GM12892 (cell line): ENCODE data around the gene MCC.

Experiments
- POLR2A ChIP-seq: IDR thresholded peaks from 2 replicates; pipeline ENCODE4 v1.6.1; 2011; ENCODE audit warnings: low read depth, low read length, control low read depth
- POLR2AphosphoS5 ChIP-seq: IDR thresholded peaks from 2 replicates; pipeline ENCODE4 v1.6.1; 2011; ENCODE audit warnings: low read depth, low read length, control low read depth
- TAF1 ChIP-seq: IDR thresholded peaks from 2 replicates; pipeline ENCODE4 v1.6.1; 2011; ENCODE audit warnings: low read depth, mild to moderate bottlenecking, control low read depth, low read length, borderline replicate concordance

DNA sequence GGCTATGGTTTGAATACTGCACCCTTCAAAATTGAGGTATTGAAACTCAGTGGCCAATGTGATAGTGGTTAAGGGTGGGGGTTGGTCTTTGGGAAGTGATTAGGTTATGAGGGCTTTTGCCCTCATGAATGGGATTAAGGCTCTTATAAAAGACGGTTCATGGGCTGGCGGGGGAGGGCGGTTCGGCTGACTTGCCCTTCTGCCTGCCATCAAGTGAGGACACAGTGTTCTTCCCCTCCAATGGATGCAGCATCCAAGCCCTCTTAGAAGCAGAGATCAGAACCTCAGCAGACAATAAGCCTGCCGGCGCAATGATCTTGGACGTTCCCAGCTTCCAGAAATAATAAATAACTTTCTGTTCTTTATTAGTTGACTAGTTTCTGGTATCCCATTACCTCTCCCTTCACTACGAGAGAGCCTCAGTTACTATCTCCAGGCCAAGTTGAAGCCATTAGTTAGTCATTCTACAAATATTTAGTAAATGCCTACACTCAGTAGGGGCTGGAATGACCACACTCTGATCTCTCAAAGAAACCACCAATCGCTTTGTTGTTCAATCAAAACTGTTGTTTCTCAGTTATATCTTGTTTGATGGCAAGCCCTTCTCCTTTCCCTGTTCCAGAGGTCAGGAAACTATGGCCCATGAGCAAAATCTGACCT lies 272.7 kb downstream of the MCC start:
- TF ChIP-seq POLR2A (no peak), POLR2AphosphoS5 (no peak), TAF1 (no peak)
